ENCODE measurements around the gene TMED6. TPM values are rescaled to one million over a fixed set of nuclear protein-coding genes. Genes with fewer than 3 reads are reported as not detected.

Gene TMED6
- total and polyA plus RNA-seq, 2 experiments from 2014 or later: 0.29 TPM; not detected in 1

DNA sequence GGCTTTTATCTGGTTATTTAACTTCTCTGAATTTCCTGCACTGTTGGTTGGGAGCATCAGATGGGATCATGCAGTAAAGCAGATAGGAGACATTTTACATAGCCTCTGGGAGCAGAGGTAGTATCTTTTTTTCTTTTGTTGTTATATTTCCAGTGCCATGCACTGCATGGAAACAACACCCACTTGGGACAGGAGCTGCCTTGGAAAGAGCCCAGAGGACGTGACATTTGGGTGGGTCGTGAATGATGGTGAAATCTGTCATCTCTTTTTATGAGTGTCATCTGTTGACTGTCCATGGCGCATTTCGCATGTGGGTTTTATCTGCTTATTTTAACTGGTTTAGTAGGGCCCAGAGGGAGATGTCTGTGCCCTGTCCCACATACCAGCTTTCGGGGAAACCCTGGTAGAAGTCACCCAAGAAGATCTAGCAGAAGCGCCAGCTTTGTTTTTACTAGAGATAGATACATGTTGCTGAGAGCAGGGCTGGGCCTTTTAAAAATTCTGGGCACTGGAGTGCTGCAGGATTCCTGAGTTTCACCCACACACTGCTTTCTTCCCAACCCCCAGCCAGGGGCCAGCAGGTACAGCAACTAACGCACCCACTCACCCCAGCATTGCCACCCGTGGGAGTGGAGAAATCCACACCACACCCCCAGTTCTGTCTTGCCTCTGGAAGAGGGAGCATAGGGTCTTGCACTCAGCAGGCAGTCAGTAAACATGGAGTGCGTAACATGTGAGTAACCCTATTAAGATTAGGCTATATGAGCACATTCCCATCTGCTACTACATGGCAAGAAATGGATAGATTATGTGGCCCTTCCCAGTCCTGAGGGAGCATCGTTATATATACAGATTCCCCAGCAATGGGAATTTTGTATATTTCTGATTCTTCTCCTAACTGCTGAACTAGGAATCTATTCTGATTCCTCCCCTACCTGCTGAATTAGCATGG is 42.6 kb upstream of the TMED6 start:
- H3K27ac ChIP-seq (ENCODE audit: low read depth): no peak overlapping the region

More for the DNA sequence above, 42.6 kb upstream of the TMED6 start:
- DNase-seq (ENCODE audit: low spot score) (no peak), ATAC-seq (no peak)
- Mint-ChIP-seq H3K4me1 (peaks cover 10% of the 10 kb centered on the region; the same call in 2 of the 3 replicates), H3K4me3 (no peak overlapping the region), H3K36me3 (ENCODE audit: low read depth) (no peaks in the 10 kb centered on the region), H3K27ac (no peak overlapping the region), H3K27me3 (ENCODE audit: insufficient read depth, low read depth, poor library complexity) (no peaks in the 10 kb centered on the region), H3K9me3 (no peaks in the 10 kb centered on the region)
- peaks cover 8% of the 10 kb centered on the region; the same call in 1 of the 2 replicates for H3K4me1 ChIP-seq (ENCODE audit: insufficient read depth)
- H3K36me3 ChIP-seq (ENCODE audit: insufficient read depth): no peaks in the 10 kb centered on the region
- H3K79me2 ChIP-seq (replicated peaks; ENCODE audit: insufficient read depth): no peaks in the 10 kb centered on the region
- no peak overlapping the region for H3K4me3 ChIP-seq
- no peaks in the 10 kb centered on the region for H3K27me3 ChIP-seq (ENCODE audit: insufficient read depth)
- no peak overlapping the region for H3K4me2 ChIP-seq
- H3F3A ChIP-seq (replicated peaks; ENCODE audit: low read depth): no peaks in the 10 kb centered on the region
- no peak for TF ChIP-seq CREB1 (CRISPR knock-in tag; IDR thresholded peaks at IDR 0.05; ENCODE audit: low read depth)
- no peak for TF ChIP-seq NANOG (IDR thresholded peaks at IDR 0.05; ENCODE audit: borderline replicate concordance)
- TF ChIP-seq EZH2 (IDR thresholded peaks at IDR 0.05; ENCODE audit: low read depth, unreplicated experiment): no peak
- no peak for TF ChIP-seq EZH2phosphoT487 (IDR thresholded peaks at IDR 0.05; ENCODE audit: unreplicated experiment)
- no peak for TF ChIP-seq ZNF114 (CRISPR knock-in tag; IDR thresholded peaks at IDR 0.05)
- no peak for TF ChIP-seq ZNF462 (CRISPR knock-in tag; IDR thresholded peaks at IDR 0.05)
- TF ChIP-seq JUNB (IDR thresholded peaks at IDR 0.05; ENCODE audit: unreplicated experiment): no peak
- no peaks in the 10 kb centered on the region for H3K9me2 ChIP-seq (ENCODE audit: insufficient read depth)
- H4K20me1 ChIP-seq (replicated peaks; ENCODE audit: insufficient read depth): no peaks in the 10 kb centered on the region
- peak overlapping the region; percentile 52; the same call in 1 of the 2 replicates for H2AFZ ChIP-seq

All from GM23338 (cell line).